HCT116 (cell line): ENCODE data around the gene ITPK1. TPM values are rescaled to one million over a fixed set of nuclear protein-coding genes. Genes with fewer than 3 reads are reported as not detected.

Experiments
- ATAC-seq: fragments of 200-7000 bp; cut with Tn5 transposase; 2 replicates; pipeline ENCODE4 v1.9.1; 2020; ENCODE audit warnings: mild to moderate bottlenecking, moderate library complexity
- BruUV-seq: library from RNA; stranded (reverse); fragments of 400-500 nt; replicated peaks from 2 replicates; lab custom pipeline; 2021; lab: Mats Ljungman, UMichigan
- CTCF ChIA-PET: fragments of 300-600 bp; sonication (Branson Sonifier 250); formaldehyde crosslinking; loops from one replicate; lab custom pipeline; 2021; ENCODE audit warnings: antibody characterized with exemption; lab: Charles Lee
- POLR2A ChIA-PET: fragments of 300-600, 350-600 bp; sonication (Branson Sonifier 250); formaldehyde crosslinking; loops from one replicate; lab custom pipeline; 2021; ENCODE audit warnings: antibody characterized with exemption; lab: Charles Lee
- RAD21 ChIA-PET, 2 experiments: fragments of 300-600 bp; sonication (Branson Sonifier 250); formaldehyde crosslinking; loops; one replicate each; lab custom pipeline; 2023; ENCODE audit warnings: low total read pairs in 2 of 2; ENCODE audit not compliant: uncharacterized antibody in 2 of 2, unreplicated experiment in 2 of 2, low non-redundant PET in 1 of 2; lab: Charles Lee
- DNase-seq: peaks from one replicate; pipeline ENCODE4 v3.0.0-alpha.2; 2010; ENCODE audit warnings: low read depth, low spot score
- H2AFZ ChIP-seq: fragments of 200-600 bp; shearing (Covaris generic), sonication (generic); 2 replicates; pipeline ENCODE4 v1.6.1; 2017; ENCODE audit warnings: low read depth, mixed run types, mixed read lengths, antibody characterized with exemption, low read length; ENCODE audit not compliant: poor library complexity, severe bottlenecking
- H3K27ac ChIP-seq: 2 replicates; pipeline ENCODE4 v1.5.1; 2012; ENCODE audit warnings: low read depth, low read length
- H3K27me3 ChIP-seq: fragments of 200-600 bp; sonication (generic); 2 replicates; pipeline ENCODE4 v1.6.1; 2016; ENCODE audit warnings: mixed run types, low read length, mixed read lengths; ENCODE audit not compliant: insufficient read depth
- H3K36me3 ChIP-seq, 2 experiments: fragments of 200-500 bp in 1 of 2; fragments of 200-600 bp in 1 of 2; sonication (Bioruptor generic) in 1 of 2; sonication (generic) in 1 of 2; 2 replicates each; pipeline versions ENCODE4 v1.5.1 to v1.6.1; 2014 to 2016; ENCODE audit warnings: low read length in 2 of 2, inconsistent platforms in 1 of 2, mixed read lengths in 1 of 2, mixed run types in 1 of 2; ENCODE audit not compliant: insufficient read depth in 2 of 2, control insufficient read depth in 1 of 2
- H3K4me1 ChIP-seq, 2 experiments: fragments of 200-600 bp in 1 of 2; sonication (generic) in 1 of 2; 2 replicates each; pipeline versions ENCODE4 v1.5.1 to v1.6.1; 2012 to 2017; ENCODE audit warnings: low read length in 2 of 2, inconsistent platforms in 1 of 2, mild to moderate bottlenecking in 1 of 2, mixed read lengths in 1 of 2, mixed run types in 1 of 2, moderate library complexity in 1 of 2; ENCODE audit not compliant: insufficient read depth in 2 of 2, control insufficient read depth in 1 of 2
- H3K4me2 ChIP-seq: fragments of 200-600 bp; sonication (generic); 2 replicates; pipeline ENCODE4 v1.6.1; 2017; ENCODE audit warnings: mixed run types, low read length, mixed read lengths
- H3K4me3 ChIP-seq, 2 experiments: fragments of 200-600 bp in 1 of 2; sonication (generic) in 1 of 2; replicated peaks in 1 of 2; 2 replicates each; pipeline ENCODE4 v1.5.1; 2011 to 2016; ENCODE audit warnings: low read length in 2 of 2, control low read depth in 1 of 2, low read depth in 1 of 2, mild to moderate bottlenecking in 1 of 2, mixed read lengths in 1 of 2, mixed run types in 1 of 2
- H3K79me2 ChIP-seq: fragments of 200-600 bp; sonication (generic); 2 replicates; pipeline ENCODE4 v1.6.1; 2017; ENCODE audit warnings: mild to moderate bottlenecking, mixed run types, low read length, moderate library complexity, mixed read lengths; ENCODE audit not compliant: insufficient read depth
- H3K9ac ChIP-seq: fragments of 200-600 bp; sonication (generic); 2 replicates; pipeline ENCODE4 v1.6.1; 2016; ENCODE audit warnings: low read length, mixed read lengths
- H3K9me2 ChIP-seq: fragments of 200-600 bp; sonication (generic), shearing (Covaris generic); 2 replicates; pipeline ENCODE4 v1.6.1; 2017; ENCODE audit warnings: mixed run types, mild to moderate bottlenecking, moderate library complexity; ENCODE audit not compliant: insufficient read depth
- H3K9me3 ChIP-seq, 2 experiments: fragments of 200-500 bp in 1 of 2; fragments of 200-600 bp in 1 of 2; sonication (Bioruptor generic) in 1 of 2; sonication (generic) in 1 of 2; 2 replicates each; pipeline ENCODE4 v1.6.1; 2014 to 2017; ENCODE audit warnings: low read length in 2 of 2, mixed read lengths in 2 of 2, inconsistent platforms in 1 of 2, low read depth in 1 of 2, mild to moderate bottlenecking in 1 of 2, mixed run types in 1 of 2, moderate library complexity in 1 of 2; ENCODE audit not compliant: control insufficient read depth in 1 of 2, insufficient read depth in 1 of 2
- H4K20me1 ChIP-seq: fragments of 200-600 bp; sonication (generic), shearing (Covaris generic); 2 replicates; pipeline ENCODE4 v1.6.1; 2017; ENCODE audit warnings: mixed run types, mild to moderate bottlenecking, moderate library complexity; ENCODE audit not compliant: insufficient read depth
- EGR1 ChIP-seq: IDR thresholded peaks from 2 replicates; pipeline ENCODE4 v1.6.1; 2012; ENCODE audit warnings: low read depth
- ELF1 ChIP-seq: IDR thresholded peaks from 2 replicates; pipeline ENCODE4 v1.6.1; 2012; ENCODE audit warnings: low read depth, borderline replicate concordance
- EZH2 ChIP-seq: fragments of 200-600 bp; sonication (generic); IDR thresholded peaks from 2 replicates; pipeline ENCODE4 v1.6.1; 2017; ENCODE audit warnings: antibody characterized with exemption, mixed run types
- RAD21 ChIP-seq: IDR thresholded peaks from 2 replicates; pipeline ENCODE4 v1.6.1; 2012; ENCODE audit warnings: low read depth, mild to moderate bottlenecking
- SRF ChIP-seq: IDR thresholded peaks from 2 replicates; pipeline ENCODE4 v1.6.1; 2012; ENCODE audit warnings: low read depth
- ZFX ChIP-seq: fragments of 450-650 bp; IDR thresholded peaks from 2 replicates; pipeline ENCODE4 v1.6.1; 2017
- ZNF274 ChIP-seq: fragments of 200-500 bp; sonication (Bioruptor generic); IDR thresholded peaks from 2 replicates; pipeline ENCODE4 v1.6.1; 2014; ENCODE audit warnings: mild to moderate bottlenecking, low read depth, low read length, inconsistent platforms
- intact Hi-C: fragments of 100-400 bp; cut with micrococcal nuclease; formaldehyde crosslinking; loops from 2 replicates; pipeline ENCODE4 v1.10.0; 2022
- total RNA-seq: library from RNA; stranded (reverse); gene quantifications from one replicate; pipeline ENCODE4 v1.2.1, GENCODE V29; 2021; ENCODE audit not compliant: unreplicated experiment
- TF ChIP-seq, protein P1 (sequence below): IDR thresholded peaks from 2 replicates; pipeline ENCODE4 v1.6.1; 2012

ITPK1 gene
- total RNA-seq, 1 experiment from 2014 or later: 70.2 TPM

DNA sequence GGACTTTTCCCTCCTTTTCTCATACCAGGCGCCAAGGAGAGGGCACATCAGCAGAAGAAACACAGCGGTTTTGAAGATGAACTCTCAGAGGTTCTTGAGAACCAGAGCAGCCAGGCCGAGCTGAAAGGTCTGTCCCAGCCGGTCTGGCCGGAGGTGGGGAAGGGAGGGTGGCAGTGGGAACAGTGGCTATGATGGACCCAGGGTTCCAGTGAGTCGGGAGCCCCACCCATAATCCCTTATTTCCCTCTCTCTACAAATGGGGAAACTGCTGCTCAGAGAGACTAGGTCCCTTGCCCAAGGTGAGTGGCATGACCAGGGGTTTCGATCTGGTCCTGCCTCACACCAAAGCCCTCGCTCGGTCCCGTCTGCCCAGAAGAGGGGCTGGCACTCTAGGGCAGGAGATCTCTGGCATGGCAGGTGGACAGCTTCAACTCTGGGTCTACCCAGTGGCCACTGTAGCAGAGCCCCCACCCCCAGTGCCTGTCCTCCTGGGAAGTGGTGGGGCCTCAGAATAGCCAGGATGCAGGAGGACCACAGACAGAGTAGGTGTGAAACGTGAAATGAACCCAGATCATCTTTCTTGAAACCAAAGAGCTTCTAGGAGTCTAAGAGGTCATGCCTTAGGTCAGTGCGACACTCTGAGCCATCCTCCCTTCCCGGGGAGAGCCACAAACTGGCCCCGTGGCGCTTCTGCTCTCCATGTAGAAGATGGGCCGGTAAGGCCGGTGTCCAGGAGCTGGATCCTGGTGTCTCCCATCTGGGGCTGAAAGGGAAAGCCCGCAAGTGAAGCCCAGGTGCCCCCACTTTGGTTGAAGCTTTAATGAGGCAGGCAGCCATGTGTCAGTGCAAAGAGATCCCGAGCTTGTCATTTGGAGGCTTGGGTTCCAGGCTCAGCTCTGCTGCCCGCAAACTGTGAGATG lies 185.8 kb downstream of the ITPK1 start:
- H3K4me3 ChIP-seq: no peak overlapping the region
- no peaks in the 10 kb centered on the region for H3K36me3 ChIP-seq
- H3K79me2 ChIP-seq: no peaks in the 10 kb centered on the region
- H3K4me1 ChIP-seq: no peaks in the 10 kb centered on the region
- intact Hi-C loops: no loop called here
- no peak overlapping the region for H3K4me2 ChIP-seq
- DNase-seq (no peak), ATAC-seq (no peak)
- H2AFZ ChIP-seq: no peak overlapping the region
- BruUV-seq: no TSS peak
- ChIA-PET CTCF (no interaction called here), POLR2A (no interaction called here), RAD21 (no interaction called here)
- TF ChIP-seq ZFX: no peak
- no peak for TF ChIP-seq EGR1
- TF ChIP-seq SRF: no peak
- TF ChIP-seq ZNF274: no peak
- TF ChIP-seq RAD21: no peak
- no peak for TF ChIP-seq ELF1
- TF ChIP-seq, protein P1, sequence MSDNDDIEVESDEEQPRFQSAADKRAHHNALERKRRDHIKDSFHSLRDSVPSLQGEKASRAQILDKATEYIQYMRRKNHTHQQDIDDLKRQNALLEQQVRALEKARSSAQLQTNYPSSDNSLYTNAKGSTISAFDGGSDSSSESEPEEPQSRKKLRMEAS: no peak
- TF ChIP-seq EZH2: no peak
- H3K27ac ChIP-seq: no peak overlapping the region
- no peaks in the 10 kb centered on the region for H3K9me3 ChIP-seq
- no peaks in the 10 kb centered on the region for H3K9me2 ChIP-seq
- no peak overlapping the region for H3K9ac ChIP-seq
- peaks cover 5% of the 10 kb centered on the region; the same call in 1 of the 2 replicates for H3K27me3 ChIP-seq
- H4K20me1 ChIP-seq: no peaks in the 10 kb centered on the region

DNA sequence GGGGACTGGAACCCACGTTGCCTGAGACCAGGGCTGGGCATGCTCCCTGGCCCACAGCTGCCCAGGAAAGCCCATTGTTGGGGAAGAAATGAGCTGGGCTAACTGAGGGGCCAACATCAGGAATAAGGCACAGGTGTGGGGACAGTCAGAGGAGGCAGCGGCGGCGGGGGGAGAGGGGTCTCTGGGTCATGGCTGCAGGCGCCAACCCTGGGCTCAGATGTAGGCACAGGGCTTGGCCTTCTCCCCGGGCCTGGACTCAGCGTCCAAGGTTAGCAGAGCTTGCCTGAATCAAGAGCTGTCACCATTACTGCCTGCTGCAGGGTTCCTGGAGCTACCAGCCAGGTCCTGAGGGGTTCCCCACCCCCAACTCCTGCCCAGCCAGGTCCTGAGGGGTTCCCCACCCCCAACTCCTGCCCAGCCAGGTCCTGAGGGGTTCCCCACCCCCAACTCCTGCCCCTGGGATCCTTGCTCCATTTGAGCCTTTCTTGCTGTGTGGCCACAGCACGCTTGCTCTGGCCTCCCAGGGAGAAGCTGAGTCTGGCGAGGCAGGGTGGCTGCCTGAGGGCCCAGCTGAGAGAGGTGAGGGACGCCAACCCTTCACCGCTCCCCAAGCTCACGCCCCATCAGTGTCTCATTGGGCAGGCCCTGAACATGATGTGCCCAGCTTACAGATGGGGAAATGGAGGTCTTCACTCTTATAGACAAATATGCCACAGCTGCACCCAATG lies 186.6 kb downstream of the ITPK1 start:
- RAD21 ChIA-PET: no interaction called here
- intact Hi-C loops: no loop called here

More for the DNA sequence above, 186.6 kb downstream of the ITPK1 start:
- POLR2A ChIA-PET: no interaction called here
- peaks cover 11% of the 10 kb centered on the region; the same call in 1 of the 2 replicates for H3K27me3 ChIP-seq
- DNase-seq: no peak
- H3K36me3 ChIP-seq: no peaks in the 10 kb centered on the region
- H3K27ac ChIP-seq: no peak overlapping the region
- no peak overlapping the region for H3K9ac ChIP-seq
- no peaks in the 10 kb centered on the region for H3K9me2 ChIP-seq
- ATAC-seq: no peak
- no peak overlapping the region for H2AFZ ChIP-seq
- H3K4me1 ChIP-seq: no peaks in the 10 kb centered on the region
- BruUV-seq: no TSS peak
- no peak overlapping the region for H3K4me2 ChIP-seq
- no peaks in the 10 kb centered on the region for H3K9me3 ChIP-seq
- TF ChIP-seq EZH2: no peak
- CTCF ChIA-PET: no interaction called here
- H4K20me1 ChIP-seq: no peaks in the 10 kb centered on the region
- H3K79me2 ChIP-seq: no peaks in the 10 kb centered on the region
- no peak overlapping the region for H3K4me3 ChIP-seq
